Hindlimb muscle (tissue), 1 donor: Measurements from ENCODE around the gene UMPS. TPM values are rescaled to one million over a fixed set of nuclear protein-coding genes. Genes with fewer than 3 reads are reported as not detected.

Experiments
- DNase-seq: peaks from one replicate; pipeline ENCODE4 v3.0.0-alpha.2; 2013
- polyA plus RNA-seq: library from polyadenylated mRNA; unstranded; fragments of 120-200 nt; gene quantifications from one replicate; pipeline ENCODE4 v1.2.1, GENCODE V29; 2013; ENCODE audit not compliant: insufficient read length

UMPS gene
- polyA plus RNA-seq, 1 donor: 14.8 TPM

DNA sequence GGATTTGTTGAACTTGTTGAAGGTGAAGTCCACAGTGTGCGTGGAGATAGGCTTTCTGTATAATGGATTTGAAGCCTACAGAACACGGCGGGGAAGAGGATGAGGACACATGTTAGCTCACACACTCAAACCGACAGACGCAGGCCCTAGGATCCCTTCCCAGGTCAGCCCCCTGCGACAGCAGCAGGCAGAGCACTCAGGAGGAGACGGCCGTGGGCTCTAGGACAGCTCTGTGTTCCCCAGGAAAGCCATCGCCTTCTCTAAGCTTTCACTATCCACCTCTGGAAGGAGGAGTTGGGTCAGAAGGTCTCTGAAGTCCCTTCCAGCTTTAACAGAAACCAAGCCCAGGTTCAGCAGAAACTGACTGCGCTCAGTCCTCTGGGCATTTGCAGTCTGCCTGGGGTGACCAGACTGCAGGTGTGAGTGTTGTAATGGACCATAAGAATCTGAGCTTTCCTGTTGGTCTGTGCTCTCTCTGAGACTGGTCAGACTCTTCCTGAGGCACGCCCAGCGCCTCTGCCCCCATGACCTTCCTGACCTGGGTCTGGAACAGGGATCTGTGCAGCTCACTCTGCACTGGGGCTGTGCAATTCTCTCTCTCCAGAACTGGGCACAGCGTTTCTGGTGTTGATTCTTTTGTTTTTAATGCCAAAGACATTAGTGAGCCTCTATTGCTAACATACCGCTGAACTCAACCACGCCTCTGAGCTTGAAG lies 33.5 kb downstream of the UMPS start:
- DNase-seq: no peak

DNA sequence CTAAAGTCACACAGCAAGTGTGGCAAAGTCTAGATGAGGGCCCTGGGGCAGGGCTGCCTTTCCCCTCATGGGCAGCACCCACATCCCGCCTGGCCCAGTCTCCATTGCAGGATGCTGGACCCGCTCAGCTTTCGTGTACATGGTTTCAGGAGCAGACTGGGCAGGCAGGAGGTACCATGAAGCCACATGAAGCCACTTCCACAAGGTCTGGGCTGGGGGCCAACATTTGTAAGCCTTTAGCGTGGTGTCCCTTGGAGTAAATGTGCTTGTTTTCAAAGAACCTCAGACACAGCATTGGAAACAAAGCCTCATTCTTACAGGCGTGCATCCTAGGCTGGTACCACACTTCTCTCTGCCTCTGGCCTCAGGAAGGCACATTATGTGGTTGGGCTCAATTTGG lies 34.5 kb downstream of the UMPS start:
- DNase-seq: no peak

DNA sequence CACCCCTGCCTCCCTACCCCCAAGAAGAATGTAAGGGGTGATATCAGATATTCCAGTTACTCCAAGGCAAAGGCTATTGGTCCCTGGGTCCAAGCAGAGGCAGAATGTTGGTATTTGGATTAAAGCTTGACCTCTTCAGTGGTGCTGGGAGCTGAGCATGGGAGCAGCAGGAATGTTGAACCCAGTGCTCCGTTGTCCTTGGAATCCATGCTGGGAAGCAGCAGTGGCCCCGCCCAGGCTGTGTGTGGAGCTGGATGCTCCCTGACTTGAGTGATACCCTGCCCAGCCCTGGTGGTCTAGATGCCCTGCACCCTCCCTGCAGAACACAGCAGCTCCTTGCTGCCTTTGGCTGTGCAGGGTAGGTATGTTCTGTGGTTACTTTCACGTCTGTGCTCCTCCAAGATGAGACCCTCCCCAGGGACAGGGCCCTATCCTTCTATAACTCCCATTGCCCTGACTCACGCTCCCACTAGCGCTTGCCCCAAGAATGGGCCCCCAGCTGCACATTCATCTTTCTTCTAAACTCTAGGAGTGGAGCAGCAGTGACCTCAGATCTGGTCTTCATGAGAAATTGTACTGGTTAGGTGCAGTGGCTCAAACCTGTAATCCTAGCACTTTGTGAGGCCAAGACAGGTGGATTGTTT lies 35.1 kb downstream of the UMPS start:
- DNase-seq: no peak

DNA sequence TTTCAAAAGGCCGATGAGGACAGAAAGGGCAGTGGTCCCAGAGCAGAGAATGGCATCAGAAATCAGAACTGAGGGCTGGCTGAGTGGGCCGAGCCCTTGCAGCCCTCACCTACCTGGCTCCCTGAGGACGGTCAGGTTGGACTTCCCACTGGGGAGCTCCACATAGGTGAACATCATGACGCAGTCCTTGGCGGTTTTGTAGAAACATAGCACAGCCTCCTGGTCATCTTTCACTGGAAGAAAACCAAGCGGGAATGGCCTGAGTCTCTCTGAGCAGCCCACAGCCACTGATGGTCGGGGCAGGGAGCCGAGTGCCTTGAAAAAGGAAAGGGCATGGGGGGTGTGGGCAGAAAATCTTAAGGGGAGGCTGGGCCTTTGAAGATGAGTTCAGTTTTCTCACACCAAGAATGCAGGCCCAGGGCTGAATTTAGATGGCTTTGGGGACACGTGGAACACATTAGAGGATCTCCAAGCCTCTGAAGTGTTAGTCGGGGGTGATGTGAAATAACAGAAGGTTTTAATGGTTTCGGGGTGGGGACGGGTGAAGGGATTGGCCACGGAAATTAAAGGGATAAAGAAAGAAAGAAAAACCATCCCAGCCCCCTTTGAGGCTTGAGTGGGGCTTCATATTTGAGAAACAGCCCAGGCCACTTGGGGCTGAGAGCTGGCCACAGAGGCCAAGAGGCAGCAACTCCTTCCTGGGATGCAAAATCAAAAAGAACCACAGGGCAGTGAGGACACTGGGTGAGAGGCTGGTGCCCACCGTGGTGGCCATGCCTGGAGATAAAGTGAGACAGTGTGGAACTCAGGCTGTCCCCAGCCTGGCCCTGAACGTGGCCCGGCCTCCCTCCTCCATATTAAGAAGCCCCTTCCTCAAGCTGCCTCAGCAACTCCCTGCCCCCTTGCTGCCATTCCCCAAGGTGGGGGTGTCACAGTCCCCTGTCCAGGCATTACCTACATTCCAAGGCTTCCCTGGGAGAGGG lies 36.2 kb downstream of the UMPS start:
- no peak for DNase-seq

DNA sequence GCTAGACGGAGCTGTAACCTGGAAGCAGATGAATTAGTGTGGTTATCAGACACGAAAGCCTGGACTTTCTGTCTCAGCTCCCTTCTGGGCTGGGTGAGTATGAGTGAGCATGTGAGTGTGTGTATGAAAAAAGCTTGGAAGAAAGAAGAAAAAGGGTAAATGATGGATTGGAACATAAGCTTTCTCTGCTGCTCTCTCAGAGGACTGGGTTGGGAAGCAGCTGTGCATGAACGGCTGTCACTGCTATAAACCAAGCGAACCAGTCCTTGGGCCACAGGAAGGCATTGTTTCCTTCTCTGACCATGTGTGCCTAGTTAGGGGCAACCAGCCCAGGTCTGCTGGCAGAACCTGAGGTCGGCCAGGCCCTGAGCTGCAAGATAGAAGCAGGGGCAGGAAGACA lies 37.0 kb downstream of the UMPS start:
- no peak for DNase-seq

DNA sequence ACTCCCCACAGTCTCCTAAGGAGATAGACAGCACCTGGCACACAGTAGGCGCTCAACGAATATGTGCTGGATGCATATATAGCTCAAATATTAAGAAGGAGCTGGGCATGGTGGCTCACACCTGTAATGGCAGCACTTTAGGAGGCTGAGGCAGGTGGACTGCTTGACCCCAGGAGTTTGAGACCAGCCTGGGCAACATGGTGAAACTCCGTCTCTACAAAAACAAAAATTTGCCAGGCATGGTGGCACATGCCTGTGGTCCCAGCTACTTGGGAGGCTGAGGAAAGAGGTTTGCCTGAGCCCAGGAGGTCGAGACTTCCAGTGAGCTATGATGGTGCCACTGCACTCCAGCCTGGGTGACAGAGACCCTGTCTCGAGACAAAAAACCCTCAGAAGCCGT lies 37.4 kb downstream of the UMPS start:
- DNase-seq: no peak

DNA sequence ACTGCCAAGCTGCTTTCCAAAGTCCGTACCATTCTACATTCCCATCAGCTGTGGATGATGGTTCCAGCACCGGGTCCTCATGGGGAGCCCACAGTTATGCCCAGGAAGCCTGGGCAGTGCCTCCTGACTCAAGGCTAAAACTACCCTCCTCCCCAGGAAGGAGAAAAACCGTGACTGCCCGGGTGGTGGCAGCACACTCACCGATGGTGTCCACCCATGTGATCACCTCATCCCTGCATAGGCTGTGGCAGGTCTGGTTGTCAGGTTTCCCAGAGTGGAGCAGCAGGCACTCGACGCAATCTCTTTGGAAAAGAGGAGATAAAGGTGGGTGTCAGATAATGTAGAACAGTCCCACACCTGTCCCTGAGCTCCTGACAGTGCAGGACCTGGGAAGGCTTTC lies 38.6 kb downstream of the UMPS start:
- no peak for DNase-seq

DNA sequence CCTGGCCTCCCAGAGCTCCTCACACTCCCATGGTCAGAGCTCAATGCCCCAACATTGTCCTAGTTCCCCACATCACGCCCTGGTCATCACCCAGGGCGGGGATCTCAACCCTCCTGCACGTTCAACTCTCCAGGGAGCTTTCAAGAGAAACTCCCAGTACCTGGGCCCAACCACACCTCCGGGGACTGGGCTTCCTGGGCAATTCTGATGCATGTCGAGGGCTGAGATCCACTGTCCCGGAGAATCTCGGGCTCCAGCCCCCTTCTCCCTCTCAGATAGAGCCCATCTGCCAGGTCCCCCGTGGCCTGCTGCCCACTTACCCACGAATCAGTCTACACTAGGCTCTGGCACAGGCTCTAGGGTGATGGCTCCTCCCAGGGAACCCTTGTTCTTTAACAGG lies 39.2 kb downstream of the UMPS start:
- DNase-seq: no peak

DNA sequence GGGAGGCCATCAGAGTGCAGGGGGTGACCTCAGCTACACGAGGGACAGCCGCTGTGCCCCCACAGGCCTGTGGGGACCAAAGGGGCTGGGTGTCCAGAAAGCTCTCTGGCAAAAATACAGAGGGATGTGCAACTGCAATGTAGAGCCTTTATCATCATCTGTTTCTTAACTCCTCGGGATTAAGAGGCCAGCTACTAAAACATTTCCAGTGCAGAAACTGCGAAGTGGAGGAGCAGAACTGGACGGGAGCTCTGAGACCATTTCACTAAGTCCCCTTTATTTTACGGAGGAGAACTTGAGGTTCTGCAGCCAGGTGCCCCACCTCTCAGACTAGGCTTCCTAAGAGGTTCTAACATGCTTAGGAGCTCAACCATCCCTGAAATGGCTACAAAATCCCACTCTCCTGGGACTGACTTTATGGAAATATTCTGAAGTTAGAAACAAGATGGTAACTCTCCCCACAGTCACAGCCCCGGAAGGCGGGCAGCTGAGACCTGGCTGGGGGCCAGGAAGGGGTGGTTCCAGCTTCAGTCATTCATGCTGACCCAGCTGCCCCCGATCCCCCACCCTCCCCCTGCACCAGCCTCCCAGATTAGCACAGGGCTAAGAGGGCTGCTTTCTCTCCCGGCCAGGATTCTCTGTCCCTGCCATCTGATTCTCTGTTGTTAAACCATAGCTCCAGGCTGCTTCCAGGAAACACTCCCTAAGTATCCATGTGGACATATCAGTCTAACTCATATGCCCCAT lies 40.3 kb downstream of the UMPS start:
- no peak for DNase-seq

DNA sequence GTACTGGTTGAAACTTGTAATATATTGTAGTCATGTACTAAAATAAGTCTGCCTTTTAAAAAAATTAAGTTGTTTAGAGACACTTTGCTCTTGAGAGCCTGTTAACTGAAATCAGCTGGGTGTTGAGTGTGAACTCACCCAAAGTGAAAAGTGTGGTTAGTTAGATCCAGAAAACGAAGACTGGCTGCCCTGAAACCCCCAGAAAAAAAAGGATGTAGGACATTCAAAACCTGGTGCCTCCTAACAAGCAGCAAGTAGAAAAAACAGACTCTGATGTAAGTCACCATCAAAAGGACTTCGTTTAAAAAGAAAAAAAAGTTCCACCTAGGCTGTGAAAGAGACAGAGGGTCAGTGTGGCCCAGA lies 40.8 kb downstream of the UMPS start:
- no peak for DNase-seq

DNA sequence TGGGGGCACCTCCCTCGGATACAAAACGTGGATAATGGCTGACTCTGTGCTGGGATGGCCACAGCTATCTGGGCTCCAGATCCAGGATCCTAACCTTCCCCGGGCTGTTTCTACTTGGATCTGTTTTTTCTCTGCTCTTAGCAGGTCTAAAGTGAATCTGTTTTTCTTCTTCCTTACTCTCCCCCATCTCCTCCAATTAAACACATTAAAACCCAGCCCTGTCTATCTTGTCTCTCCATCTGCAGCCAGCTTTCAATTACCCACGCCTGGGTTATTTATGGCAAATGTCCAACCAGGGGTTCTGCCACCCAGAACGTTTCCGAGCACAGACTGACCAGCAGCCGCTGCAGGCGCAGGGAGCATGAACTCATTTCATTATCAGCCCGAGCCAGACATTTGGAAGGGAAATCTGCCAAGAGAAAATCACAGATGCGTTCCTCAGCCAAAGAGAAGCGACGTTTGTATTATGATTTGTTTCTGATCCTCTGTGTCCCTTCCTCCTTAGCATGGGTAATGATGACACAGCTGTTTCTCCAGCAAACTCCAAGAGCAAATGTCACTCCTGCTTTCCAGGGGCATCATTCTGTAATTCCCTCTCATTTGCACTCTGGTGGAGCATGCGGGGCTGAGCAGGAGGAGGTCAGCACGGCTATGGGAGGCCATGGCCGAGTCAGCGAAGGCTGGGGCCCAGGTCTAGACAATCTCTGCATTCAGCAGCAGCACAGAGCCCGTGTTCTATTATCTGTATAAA lies 42.0 kb downstream of the UMPS start:
- DNase-seq: peak; percentile 73

DNA sequence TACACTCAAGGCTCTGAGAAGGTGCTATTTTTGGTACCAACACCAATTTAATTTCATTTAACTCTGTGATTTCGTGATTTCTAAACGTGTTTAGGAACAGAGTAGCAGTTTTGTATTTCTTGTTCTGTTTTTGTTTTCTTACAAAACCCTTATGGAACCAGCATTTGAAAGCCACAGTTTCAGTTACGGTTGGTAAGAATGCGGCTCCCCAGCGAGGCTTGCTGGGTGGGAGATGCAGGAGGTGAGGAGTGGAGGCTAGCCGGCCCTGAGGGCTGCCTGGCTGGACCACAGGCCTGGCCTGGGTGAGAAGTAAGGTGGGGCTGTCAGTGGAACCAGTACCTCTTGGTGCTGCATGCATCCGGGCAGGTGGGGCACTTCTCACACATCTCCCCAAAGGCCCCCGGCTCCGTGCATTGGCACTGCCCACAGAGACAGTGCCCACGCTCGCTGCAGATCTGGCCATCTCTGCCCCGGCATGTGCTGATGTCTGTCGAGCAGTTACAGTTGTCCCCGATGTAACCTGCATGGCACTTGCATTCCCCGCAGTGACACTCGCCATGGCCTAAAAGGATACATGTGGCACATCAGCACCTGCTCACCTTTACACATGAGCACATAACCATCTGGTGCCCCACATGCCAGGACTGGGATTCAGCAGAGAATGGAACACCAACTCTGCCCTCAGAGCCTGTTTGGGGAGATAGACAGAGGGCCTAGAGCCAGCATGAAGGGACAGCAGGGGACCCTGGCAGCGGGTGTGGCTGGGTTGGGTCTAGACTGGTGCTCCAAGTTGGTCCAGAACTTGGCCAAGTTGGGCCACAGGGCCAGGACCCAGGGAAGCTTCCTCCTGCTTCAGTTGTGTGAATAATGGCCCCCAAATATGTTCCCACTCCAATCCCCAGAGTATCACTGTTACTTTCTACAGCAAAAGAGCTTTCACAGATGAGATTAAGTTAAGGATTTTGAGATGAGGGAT lies 43.4 kb downstream of the UMPS start:
- DNase-seq: no peak

DNA sequence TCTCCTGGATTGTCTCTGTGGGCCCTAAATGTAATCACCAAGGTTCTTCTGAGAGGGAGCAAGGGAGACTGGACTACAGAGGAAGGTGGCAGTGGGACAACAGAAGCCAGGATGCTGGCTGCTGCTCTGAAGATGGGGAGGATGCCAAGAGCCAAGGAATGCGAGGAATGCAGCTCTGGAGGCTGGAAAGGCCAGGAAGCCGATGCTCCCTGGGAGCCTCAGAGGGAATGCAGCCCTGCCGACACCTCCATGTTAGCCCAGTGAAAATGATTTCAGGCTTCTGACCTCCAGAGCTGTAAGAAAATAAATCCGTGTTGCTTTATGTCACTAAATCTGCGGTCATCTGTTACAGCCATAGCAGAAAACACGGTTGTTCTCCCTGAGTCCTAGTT lies 44.1 kb downstream of the UMPS start:
- no peak for DNase-seq

DNA sequence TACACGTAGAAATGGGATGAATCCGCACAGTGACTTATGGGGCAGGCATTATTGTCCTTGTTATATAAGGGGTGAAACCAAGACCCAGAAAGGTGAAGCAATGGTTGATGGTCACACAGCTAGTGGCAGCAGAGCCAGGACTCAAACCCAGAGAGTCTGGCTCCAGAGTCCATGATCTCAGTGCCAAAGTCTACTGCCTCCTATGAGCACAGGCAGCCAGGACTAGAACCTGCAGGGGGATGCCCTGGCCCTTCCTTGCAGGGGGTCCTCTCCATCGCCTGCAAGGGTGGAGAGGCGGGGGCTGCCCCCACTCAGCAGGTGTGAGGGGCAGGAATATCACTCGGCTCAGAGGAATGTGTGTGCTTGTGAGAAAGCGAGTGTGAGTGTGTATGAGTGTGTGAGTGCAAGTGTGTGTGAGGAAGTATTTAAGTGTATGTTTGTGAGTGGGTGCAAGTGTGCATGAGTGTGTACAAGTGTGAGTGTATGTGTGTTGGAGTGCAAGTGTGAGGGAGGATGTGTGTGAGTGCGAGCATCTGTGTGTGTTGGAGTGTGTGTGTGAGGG lies 44.7 kb downstream of the UMPS start:
- no peak for DNase-seq

DNA sequence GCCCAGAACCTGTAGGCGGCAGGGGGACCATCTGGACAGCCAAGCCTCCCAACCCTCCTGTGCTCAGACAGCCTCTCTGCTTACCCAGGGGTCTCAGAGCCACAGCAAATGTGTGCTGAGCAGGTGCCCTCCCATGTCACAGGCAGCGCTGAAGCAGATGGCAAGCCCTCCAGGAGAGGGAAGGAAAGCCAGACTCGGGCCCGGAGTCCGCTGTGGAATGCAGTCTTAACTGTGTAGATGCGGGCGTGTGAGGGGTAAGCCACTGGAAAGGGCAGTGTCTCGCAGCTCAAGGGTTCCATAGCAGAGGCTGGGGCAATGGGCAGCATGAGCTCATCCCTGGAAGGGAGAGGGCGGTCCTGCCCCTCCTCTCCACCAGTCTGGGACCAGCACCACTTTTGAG lies 45.6 kb downstream of the UMPS start:
- DNase-seq: no peak

DNA sequence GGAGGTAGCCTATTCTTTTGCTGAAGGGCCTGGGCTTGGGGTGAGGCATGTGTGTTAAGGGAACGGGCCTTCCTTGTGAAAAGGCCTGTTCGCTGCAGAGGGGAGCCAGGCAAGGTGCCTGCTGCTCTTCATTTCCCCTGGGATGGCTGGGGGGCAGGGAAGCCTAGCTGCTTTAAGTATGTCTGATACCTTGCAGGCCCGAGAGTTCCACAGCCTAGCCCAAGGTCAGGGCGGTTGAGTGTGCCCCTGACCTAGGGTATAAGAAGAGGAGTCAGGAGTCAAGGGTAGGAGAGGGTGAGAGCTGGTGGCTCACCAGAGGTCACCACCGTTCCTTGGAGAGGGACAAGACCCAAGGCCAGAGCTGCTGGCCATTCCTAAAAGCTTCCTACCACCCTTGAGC lies 46.6 kb downstream of the UMPS start:
- no peak for DNase-seq

DNA sequence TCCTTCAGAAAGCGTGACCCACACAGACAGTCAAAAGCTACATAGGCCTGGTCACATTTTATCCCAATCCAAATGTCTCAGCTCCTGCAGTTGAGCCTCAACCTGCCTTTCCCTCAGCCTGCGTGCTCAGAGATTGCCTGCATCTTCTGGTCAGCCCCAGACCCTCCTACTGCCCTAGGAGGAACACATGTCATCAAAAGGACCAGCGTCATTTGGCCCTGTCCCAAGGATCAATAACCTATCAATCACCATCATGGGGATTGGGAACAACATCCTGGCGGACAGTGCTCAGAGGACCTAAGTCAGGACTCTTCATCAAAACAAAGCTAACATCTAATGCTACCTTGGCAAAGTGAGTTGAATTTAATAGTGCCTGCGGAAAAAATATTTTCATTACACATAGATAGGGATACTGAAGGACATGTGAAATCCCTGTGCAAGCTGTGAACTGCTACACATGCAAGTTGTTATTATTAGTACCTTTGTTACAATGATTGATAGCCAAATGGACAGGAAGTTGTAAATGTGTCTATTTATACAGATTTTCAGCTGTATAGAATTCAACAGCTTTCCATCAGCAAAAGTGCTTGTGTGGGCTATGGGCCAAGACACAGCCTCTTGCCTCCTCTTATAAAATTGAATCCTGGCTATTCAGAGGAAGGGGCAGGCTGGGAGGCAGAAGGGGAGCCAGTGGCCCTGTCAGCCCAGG lies 47.7 kb downstream of the UMPS start:
- DNase-seq: no peak

DNA sequence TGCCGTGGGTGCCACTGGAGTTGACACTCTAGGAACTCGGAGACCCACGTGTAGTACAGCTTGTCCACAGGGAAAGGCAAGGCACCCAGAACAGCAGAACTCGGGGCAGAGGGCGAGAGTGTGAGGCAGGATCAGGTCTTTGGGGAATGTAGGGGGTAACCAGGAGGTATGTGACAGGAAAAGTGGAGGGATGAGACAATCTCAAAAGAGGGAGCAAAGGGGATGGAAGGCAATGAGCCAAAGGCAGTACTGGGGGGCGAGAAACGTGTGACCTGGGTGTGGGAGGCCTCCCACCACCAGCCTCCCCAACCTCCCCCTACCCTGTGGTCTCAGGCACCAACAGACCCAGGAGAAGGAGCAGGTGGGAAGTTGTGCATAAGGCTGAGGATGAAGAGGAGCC lies 48.9 kb downstream of the UMPS start:
- no peak for DNase-seq

DNA sequence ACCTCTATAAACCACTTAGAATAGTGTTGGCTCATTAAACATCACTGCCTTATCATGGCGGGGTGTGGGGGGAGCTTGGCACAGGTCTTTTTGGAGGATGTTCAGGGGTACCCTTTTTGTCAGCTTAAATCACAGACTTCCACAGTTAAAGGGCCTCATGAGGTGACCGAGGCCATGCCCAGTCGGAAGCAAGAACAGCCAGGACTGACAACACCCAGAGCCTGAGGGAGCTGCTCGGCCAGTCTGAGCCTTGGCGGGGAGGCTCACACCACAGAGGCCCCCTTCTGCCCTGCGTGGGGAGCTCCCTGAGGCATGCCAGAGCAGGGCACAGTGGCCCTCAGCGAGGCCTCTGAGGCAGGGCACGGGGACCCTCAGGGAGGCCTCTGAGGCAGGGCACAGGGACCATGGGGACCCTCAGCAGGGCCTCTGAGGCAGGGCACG lies 49.5 kb downstream of the UMPS start:
- no peak for DNase-seq

DNA sequence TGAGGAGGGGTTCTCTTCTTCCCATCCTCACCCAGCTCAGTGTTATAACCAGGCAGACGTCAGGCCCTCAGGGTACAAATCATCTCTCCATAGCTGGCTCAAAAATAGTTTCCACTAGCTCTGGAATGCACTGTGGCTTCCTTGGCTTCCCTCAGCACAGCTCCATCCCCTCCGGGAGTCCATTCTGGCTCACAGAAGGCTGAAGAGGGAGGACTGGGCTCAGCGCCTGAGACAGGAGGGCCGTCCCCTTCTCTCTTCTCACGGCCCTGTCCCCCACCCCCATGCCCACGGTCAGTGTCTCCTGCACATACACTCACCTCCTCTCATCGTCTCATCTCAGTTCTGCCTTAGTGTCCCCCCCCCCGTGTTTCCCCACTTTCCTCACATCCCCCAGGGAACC lies 50.1 kb downstream of the UMPS start:
- DNase-seq: peak; percentile 88
